Activated T-cell treated with anti-CD3 and anti-CD28 coated beads for 48 hours (primary cell): ENCODE measurements around the gene BDH1.
"Not testable (repeated sequence)": the region's sequence is repeated elsewhere in the genome, so short reads cannot be mapped to it uniquely, and the experiment has no call there.

Experiments used
- DNase-seq: peaks from one replicate; pipeline ENCODE4 v3.0.0-alpha.2; 2020; ENCODE audit warnings: low read depth

Gene BDH1

DNA sequence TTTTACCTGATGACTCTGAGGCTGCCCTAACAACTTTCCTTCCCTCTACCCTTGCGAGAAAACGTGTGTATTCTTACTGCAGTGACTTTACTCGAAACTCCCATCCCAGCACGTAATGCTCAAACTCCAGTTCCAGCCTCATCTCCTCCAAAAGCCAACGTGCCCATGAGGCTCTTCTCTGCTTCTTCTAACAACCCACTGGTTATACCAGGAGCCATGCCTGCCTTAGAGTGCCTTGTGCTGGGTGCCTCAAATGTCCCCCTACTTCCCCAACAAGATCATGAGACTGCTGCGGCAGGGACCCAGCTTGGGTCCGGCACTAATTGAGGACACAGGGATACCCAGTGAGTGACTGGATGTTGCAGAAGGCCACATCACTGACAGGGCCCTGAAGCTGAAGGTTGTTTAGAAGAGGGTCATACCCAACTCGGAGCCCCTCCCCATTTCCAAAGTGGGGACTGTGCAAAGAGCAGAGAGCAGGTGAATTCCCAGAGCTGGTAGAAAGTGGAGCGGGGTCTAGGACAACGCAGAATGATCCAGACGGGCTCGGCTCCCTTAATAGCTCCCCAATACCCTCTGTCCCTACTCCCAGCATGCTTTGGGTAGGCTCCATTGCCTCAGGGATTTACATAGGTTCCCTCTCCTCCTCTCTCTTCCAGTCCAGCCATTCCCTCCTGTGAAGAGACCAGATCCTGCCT, 71.4 kb downstream of the BDH1 start:
- no peak for DNase-seq

DNA sequence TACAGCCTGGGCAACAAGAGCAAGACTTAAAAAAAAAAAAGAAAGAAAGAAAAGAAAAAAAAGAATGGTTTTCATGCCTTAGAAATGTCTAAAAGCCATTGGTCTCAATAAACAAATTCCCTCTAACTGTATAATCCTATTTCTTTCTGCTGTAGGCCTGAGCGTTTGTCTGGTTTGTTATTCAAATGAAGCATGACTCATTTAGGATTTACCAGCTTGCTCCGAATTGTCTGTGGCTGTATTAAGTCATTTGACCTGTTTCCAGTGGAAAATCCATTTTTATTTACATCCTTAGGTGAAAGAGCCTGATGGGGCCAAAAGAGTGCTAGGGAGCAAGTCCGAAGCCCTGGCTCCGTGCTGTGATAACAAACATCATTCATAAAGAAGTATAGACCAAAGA, 73.8 kb downstream of the BDH1 start:
- no peak for DNase-seq

DNA sequence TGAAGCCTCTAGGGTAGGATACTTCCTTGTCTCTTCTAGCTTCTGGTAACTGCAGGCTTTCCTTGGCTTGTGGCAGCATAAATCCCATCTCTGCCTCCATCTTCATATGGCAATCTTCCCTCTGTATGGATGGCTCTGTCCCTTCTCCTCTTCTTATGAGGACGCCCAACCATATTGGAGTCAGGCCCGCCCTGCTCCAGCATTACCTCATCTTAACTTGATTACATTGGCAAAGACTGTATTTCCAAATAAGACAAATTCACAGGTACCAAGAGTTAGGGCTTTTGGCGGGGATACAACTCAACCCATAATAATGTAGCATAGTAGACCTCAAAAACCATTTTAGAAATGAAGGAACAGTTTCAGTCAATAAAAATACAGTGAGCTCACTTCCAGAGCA, 75.4 kb downstream of the BDH1 start:
- DNase-seq, result no peak

DNA sequence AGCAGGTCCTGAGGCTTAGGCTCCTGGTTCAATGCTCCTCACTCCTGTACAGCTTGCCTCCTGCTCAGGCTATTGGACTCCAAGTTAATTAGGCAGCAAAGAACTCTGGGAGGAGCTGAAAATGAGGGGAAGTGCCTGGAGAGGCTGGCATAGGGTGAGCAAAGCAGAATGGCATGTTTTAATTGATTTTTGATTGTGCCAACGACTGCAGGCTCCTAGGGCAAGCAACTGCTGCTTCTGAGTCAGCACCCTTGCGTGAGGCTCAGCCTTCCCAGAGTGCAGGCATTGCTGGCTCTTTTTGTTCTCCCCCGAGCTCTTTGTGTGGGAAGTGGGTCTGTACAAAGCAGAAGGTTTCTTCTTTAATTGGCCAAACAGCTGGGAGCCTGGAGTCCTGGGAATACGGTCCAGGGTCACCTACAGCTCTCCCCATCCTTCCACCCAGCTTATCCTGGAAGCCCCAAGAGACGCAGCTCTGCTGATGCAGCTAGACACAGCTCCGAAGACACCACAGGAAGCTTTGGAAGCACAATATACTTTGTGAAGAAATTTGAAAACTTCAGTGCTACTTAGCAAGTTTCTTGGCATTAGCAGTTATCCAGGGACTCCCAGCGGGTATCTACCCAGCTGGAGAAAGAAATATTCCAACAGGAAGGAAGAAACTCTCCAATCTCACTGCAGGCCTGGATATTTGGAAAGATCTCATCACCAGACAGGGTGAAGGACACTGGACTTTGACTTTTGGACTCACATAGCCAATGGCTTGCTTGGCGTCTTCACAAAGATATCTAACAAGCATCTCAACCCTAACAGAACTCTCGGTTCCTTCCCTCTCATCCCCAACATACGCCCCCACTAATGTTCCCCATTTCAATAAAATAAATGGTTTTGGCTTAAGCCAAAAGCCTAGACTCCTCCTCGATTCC, 76.8 kb downstream of the BDH1 start:
- no peak for DNase-seq

DNA sequence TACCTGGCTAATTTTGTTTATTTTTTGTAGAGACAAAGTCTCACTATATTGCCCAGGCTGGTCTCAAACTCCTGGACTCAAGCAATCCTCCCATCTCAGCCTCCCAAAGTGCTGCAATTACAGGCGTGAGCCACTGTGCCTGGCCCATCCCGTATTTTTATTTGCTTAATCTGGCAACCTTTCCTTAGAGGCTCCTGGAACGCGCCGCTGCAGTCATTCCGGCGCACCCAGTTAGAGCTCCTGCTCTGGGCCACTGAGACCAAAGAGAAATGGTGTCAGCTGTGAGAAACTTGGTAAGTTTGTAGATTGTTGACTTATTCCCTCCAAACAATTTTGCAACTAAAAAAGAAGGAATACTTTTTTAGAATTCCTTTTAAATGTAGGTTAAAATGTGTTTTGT, 78.0 kb downstream of the BDH1 start:
- not testable (repeated sequence) for DNase-seq

DNA sequence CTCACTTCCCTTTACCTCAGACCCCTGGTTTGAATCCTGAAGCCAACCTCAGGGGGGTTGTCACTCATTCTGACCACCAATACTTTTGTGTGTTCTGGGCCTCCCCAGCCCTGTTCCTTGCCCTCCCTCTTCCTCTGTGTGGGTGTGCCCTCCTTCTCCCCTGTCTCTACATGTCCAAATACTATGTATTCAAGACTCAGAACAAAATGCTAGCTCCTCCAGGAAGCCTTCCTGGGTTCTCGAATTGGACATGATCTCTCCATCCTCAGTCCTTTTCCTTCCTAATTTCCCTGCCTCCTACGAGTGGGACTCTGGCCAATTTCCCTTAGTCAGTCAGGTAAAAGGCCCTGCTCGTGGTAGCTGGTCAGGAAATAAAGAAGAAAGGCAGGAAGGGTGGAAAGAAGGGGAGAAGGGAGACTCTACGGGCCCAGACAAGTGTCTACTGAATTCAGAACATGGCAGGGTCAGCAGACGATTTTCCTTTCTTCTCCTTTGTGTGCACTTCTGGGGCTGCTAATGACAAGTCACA, 79.7 kb downstream of the BDH1 start:
- DNase-seq, result no peak

DNA sequence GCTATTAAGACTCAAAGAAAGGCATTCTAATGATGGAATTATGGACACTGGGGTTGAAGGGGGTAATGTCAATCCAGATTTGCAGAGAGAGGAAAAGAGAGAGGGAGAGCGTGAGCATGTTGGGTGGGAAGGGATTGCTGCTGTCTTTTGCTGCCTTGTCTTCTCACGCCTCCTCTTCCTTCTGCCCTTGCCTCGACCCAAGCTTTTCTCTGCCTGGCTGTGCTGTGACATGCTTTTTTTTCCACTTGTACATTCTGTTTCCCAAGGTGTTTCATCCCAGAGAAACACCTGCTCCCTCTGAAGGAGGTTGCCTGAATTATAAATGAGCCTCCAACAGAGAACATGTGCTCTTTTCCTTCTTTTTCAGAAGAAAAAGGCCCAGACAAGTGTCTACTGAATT, 80.3 kb downstream of the BDH1 start:
- DNase-seq, result no peak

DNA sequence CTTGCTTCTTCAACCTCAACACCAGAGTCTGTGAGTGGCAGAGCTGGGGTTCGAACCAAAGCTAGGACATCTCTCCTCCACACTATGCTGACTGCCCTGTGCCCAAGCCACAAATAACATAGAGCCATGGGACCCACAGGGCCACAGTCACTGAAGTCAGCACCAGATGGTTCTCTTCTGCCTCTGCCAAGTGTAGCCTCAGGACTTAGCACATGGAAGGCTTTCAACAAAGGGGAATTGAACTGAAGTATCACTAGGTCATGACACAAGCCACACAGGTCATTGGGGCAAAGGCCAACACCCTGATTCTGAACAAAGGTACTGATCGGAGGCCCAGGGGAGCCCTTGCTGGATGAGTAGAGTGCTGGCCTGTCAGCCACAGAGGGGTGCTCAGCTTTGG, 83.6 kb downstream of the BDH1 start:
- no peak for DNase-seq

DNA sequence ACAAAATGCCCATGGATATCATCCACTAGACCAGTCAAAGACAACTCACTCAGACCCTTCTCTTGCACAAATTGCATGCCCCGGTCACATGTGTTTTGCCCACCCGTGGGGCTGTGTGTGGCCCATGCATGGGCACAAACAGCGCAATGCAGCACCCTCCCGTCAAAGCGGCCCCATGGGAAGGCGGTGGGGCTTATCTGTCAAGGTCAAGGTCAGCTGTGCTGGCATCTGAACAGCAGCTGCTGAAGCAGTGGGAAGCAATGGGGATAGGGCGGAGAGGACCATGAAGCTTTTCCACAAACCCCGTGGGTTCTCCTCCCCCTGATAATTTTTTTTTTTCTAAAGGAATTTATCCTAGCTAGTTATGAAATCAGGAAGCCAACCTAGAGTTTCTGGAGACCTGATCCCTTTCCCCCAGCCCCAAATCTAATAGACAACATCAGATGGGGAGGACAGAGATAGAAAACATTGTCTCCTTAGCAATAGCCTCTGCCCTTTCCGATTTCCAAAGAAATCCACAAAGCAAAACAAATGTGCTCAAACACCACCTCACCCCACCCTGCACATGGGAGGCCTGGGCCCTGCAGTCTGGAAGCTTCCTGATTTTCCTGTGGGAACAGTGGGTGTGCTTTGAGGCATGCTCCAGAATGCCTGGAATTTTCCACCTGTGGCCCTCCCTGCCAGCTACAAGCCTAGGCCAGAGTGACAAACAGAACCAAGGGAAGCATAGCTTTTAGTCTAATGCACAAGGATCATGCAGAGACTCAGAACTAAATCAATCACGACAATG, 84.4 kb downstream of the BDH1 start:
- DNase-seq, result no peak

DNA sequence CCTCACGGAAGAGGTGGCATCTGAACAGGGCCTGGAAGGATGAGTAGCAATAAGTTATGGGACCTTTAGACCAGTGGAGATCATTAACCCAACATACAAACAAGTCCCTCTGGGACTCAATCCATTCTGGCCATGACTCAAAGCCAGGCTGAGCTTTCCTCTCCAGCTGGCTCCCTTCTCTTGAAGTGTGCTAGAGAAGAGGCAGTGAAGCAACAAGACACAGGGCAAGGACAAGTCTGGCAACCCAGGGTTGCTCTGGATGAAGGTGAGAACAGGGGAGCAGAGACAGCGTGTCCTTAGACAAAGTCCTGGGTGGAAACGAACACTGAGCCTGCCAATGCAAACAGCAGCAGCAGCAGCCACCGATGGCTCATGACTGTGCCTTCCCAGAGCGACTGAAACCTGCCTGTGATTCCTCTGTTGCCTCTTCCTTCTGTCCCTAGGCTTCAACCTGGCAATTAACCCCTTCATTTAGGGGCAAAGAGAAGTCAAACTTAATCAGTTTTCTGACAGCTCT, 86.8 kb downstream of the BDH1 start:
- DNase-seq, result no peak

DNA sequence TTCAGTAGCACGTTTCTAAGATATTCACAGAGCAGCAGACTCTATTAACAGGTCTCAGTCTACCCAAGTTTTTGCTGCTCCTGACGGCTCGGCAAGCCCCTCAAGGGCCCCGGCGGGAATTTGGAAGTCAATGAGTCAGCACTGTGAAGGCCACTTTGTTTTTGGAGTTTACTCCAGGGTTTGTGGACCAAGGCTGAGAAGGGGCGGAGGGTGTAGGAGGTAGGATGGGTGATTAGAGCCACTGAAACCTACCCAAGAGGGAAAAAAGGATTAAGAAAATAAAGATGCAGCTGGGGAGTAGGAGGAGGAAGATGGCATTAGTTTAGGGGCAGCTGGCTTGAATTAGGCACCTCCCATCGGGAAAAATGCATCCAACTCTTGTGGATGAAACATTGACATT, 87.6 kb downstream of the BDH1 start:
- DNase-seq, result no peak

DNA sequence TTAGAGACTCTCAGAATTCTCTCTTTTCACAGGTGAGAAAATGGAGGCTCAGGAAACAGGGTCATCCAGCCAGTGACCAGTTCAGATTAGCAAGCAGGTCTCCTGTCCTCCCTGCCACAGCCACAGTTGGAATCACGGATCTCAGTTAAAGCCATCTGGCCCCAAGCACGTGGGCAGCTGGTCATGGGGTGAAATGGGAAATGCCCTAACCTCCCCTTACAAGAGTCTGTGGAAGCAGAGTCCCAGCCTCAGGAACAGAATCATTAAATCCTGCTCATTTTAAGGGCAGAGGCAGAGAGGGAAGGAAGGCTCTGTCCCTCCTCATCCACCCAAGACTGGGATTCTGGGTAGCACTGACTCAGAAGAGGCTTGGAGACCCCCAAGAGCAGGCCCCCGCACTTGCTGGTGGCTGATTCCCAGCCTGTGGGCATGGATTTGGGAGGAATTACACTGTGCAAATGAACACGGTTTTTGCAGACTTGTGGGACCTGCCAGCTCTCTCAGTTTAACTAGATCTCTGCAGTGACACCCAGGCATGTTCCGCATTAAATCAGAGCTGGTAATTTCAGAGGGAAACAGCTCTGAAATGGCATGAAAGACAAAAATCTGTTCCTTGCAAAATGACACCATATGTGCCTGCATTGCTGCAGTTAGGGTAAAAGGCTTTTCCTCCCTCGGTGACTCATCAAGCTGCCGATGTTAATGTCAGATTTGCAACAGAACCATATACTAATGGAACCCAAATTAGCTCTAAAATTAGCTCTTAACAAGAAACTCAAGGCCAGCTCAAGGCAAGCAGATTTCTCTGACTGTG, 89.0 kb downstream of the BDH1 start:
- DNase-seq, result no peak

DNA sequence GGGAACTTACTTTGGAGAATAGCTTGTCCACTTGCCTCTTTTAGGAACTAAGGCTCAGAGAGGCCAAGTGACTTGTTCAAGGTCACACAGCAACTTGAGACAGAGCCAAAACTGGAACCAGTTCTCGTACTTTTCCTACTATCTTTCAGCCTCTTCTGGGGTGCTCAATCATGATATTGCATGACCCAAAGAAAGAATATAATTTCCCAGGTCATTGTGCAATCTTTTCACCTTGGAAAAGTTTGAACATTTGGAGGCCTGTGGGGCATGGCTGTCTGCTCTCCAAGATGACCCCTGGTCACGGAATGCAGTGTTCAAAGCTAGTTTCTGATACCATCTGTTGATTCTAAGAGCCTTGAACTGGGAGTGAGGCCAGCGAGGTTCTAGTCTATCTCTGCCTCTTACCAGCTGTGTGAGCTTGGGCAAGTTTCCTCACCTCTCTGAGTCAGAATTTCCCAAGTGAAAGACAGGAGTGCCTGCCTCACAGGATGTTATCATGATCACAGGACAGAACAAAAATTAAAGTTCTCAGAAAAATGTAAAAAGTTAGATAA, 89.7 kb downstream of the BDH1 start:
- no peak for DNase-seq

DNA sequence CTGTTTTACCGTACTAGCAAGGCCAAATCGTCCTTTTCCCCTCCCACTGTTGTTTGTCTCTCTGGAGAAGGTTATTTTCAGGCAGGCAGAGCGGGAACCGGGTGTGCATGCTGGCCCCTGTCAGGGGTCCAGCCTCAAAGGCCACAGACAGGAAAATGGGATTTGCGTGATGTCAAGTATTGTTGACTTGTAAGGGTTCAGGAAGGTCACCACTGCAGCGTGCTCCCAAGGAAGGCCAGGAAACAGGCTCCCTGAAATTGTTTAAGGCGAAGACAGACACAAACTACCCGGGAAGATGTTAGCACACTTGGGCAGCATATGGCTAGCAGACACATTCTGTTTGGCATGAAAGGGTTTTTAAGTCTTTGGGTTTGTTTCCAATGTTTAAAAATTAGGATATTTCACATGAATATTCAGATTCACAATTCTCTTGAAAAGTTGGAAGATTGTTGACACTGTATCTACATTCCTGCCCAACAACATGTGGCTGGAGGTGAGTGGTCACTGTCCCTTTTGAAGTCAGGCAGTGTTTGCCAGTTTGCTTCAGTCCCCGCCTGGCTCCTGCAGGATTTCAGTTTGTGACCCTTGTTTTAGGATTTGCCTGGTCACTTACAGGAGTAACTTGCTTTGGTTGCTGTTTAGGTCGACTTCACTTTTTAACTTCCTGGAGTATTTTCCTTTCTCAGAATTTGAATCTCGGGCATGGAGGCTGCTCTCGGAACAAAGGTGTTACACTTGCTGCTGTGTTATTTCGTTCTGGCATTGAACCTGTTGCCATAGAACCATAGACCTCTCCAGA, 90.4 kb downstream of the BDH1 start:
- no peak for DNase-seq

DNA sequence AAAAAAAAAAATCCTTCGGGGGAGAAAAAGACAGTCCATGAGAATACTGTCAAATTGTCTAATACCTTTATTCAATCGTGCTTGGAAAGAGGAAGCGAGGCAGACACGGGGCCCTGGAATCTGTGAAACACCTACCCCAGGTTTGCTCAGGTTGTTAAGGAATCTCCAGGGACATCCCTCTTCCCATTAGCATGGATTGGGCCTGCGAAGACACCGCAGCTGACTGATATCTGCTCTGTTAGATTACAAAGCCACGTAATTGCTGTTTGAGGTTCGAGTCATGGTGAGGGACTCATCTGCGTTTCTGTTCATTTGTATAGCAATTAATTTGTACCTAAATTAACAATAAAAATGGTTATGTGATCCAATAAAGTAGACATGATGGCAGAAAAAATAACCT, 91.0 kb downstream of the BDH1 start:
- DNase-seq, result no peak

DNA sequence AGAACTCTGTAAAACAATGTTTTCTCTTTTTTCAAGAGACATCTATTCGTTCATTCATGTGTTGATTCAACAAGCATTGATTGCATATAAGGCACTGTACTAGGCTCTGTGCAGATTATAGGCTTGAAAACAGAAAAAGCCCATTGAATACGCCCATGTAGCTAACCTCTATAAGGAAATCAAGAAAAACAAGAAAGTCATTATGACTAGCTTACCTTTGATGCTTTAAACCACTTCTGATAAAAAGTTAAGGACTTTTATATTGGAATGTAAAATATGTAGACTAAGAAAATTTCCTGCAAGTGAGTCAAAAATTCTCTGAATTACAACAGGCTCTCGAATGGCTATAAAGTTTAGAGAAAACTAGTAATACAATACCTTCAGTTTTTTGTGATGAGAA, 92.5 kb downstream of the BDH1 start:
- DNase-seq, result no peak

DNA sequence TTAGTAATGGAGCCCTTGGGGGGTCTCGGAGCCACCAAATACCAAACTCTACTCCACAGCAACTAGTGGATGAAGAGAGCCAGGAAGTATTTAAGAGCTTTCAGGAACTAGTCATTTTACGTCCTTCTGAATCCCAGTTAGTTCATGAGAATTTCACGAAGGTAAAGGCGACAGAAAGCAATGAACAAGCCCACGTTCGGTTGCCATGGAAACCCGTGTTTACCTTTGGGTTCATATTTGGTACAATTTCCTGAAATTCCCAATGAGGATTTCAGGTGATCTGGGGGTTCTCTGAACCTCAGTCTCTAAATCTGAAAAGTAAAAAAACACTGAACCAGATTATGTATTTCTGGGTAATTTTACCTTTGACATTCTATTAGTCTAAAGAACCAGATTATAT, 93.0 kb downstream of the BDH1 start:
- DNase-seq, result no peak

DNA sequence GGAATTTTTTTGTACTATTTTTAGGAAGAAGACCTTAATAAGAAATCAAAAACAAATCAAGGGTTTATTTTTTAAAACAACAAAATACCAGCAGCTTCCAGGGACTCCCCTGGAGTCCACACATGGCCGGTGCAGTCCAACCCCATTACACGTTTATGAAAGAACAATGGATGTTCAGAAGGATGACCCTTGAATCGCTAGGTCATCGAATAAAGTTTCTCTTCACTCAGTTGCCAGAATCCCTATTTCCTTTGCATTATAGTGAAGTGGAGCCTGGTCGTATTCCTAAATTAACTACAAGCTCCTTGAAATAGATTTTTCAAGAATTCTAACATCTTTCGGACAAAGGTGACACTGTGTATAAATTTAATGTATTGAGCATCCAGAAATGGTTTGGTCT, 95.1 kb downstream of the BDH1 start:
- DNase-seq, result no peak

DNA sequence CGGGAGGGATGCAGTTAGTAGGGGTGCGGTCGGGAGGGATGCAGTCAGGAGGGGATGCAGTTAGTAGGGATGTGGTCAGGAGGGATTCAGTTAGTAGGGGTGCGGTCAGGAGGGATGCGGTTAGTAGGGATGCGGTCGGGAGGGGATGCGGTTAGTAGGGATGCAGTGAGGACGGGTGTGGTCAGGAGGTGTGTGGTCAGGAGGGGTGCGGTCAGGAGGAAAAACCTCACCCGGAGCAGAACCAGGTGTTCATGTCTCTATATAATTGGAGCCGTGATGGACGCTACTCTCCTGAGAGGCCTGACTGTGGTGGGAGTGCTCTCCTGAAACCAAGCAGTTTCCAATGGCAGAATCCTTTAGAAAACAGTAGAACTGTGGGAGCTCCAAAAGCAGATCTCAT, 95.8 kb downstream of the BDH1 start:
- no peak for DNase-seq
